Jurkat, Clone E6-1 (cell line): ENCODE data around the gene ATP12A.

Source experiments
- DNase-seq: peaks from one replicate; pipeline ENCODE4 v3.0.0-alpha.2; 2011; ENCODE audit warnings: low read depth, low spot score
- H3K4me3 ChIP-seq: 2 replicates; pipeline ENCODE4 v1.5.1; 2011; ENCODE audit warnings: mild to moderate bottlenecking, low read length, control low read depth, moderate library complexity

ATP12A gene

DNA sequence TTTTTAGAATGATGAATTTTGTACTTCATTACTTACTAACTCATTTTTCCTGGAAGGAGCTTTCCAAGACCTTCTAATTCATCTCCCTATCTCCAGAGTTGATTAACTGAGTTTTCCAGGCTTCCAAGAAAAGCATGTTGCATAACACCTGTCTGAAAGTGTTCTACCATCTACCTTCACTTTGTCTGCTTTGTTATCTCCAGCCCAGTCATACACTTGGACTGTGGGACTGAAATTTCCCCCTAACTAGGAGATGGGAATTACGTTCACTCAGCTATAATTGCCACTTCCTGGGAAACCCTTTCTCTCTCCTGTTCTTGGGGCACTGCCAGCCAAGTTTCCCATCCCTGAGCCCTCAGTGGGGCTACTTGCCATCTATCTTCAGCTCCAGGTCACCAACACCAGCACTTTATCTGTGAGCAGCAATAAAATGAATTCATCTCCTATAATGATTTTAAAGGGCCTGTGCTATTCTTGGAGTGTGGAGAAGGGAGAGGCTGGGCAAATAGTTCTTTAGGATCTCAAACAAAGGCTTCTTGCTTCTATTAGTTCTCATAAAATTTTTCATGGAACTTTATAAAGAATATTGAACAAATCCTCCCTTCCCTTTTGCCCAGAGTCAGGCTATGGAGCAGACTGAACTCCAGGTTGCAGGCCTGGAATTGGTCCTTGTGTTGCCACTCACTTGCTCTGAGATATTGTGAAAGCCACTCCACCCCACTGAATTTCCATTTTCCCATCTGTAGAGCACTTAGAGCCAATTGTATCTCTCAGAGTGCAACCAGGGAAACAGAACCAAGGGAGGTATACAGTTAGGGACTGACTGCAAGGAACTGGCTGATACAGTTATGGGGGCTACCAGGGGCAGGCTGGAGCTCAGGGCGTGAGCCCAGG lies 17.8 kb upstream of the ATP12A start:
- no peak overlapping the region for H3K4me3 ChIP-seq
- no peak for DNase-seq

DNA sequence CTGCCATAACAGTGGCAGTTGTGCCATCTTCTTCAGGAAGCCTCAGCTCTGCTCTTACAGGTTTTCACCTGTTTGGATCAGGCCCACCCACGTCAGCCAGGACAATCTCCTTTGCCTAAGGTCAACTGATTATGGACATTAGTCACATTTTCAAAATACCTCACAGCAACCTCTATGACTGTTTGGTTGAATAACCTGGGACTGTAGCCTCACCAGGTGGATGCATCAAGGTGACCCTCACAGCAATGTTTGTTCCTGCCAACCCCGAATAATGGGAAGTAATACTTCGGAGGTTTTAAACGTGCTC lies 17.2 kb upstream of the ATP12A start:
- DNase-seq = no peak

DNA sequence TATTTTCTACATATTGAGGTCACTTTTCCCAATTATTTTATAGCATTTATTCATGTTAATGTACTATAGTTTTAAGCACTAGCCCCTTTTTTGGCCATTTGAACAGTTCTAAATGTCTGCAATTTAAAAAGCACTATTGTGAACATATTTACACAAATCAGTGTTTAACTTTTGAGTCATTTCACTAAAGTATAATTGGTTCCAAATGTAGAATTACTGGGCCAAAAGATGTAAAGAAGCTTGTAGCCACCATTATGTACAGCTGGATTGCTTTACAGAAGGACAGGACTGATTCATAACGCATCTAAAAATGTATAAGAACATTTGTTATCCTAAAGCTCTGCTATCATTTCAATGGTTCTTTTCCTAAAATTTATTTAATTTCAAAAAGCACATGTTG lies 16.6 kb upstream of the ATP12A start:
- DNase-seq = no peak
- H3K4me3 ChIP-seq = no peak overlapping the region

More for the DNA sequence above, 17.2 kb upstream of the ATP12A start:
- H3K4me3 ChIP-seq = no peak overlapping the region

DNA sequence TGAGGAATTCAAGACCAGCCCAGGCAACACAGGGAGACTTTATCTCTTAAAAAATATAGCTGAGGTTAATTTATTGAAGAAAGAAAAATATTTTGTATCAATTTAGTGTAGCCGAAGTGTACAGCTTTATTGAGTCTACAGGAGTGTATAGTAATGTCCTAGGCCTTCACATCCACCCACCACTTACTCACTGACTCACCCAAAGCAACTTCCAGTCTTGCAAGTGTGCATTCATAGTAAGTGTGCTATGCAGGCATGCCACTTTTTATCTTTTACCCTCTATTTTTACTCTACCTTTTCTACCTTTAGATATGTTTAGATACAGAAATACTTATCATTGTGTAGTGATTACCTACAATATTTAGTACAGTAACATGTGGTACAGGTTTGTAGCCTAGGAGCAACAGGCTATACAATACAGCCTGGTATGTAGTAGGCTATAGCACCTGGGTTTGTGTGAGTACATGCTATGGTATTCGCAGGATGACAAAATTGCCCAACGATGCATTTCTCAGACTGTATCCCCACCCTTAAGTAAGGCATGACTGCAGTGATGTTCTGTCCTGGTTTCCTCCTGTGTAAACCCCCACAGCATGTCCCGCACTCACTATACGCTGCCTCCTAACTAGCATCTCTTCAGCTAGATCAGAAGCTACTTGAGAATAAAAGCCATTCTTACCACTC lies 15.3 kb upstream of the ATP12A start:
- DNase-seq = no peak
- no peak overlapping the region for H3K4me3 ChIP-seq

DNA sequence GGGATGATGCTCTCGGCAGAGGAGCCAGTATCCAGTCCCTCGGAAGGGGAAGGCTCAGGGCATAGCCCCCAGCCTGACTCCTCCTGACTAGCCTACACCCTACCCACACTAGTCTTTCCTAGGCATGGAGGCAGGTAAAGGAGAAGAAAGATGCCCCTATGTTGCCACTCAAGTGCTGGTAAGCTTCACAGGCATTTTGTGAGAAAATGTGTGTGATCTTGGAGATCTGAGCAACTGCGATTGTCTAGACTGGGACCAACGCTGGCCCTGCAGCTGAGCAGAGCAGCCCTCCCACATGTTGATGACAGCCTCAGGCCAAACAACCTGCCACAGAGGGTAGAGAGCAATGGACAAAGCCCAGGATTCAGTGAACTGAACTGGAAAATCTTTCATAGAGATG lies 11.7 kb upstream of the ATP12A start:
- no peak for DNase-seq
- H3K4me3 ChIP-seq = no peak overlapping the region

DNA sequence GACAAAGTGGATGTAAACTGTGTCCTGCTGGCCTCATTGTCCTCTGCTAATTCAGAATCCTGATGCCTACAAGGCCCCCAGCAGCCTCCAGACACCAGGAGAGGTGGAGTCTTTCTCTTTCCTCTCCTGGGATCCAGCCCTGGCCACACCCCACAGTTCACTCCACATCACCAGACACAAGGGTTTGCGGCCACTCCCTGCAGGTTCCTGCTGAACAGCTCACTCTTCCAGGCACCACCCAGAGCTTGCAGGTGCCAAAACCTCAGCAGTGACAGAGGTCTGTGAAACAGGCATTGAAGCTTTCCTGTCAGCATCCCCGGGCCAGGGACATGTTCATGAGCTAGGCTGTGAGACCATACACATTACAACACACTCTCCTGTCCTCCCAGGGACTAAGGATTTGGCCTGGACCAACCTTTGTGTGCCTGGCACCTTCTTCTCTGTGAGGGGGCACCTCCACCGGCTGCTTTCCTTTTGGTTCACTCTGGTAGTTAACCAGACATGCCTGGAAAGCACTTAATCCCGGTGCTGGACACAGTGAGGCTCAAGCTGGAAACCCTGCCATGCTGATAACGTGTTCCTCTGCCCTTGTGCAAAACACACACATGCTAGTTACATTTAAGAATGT lies 11.1 kb upstream of the ATP12A start:
- H3K4me3 ChIP-seq = no peak overlapping the region
- no peak for DNase-seq

DNA sequence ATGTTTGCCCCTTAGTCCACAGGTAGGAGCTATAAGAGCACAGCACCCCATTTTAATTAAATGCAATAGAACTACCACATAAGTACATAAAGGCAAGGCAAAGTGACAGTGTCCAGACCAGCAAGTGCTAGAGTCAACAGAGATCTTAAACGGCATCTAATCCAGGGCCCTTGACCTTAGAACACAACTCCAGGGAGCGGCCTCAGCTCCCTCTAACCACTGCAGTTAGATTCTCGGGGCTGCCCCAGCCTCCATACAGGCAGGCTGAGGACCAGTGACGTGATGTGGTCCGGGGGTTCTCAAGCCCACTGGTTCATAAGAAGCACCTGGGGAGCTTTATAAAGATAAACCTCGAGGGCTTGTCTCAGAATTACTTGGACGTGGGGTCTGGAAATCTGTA lies 10.0 kb upstream of the ATP12A start:
- DNase-seq = no peak
- no peak overlapping the region for H3K4me3 ChIP-seq

DNA sequence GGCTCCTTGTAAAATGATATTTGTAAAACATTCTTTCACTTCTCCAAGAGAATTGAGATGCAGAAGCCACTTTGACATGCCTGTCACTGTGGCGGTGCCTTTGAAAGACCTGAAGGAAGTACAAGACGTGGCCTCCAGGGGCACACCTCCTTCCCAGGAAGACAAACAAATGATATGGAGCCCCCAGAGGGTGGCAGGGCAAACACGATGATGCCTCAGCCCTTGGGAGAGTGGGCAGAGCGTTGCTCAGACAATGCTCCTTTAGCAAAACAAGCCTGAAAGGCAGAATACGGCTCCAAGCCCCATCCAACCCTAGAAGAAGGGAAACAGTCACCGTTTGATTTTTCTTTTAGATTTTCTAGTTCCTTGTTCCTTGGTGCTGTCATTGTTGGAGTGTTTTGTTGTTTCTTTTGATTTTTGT lies 9.2 kb upstream of the ATP12A start:
- DNase-seq = peak; percentile 56

DNA sequence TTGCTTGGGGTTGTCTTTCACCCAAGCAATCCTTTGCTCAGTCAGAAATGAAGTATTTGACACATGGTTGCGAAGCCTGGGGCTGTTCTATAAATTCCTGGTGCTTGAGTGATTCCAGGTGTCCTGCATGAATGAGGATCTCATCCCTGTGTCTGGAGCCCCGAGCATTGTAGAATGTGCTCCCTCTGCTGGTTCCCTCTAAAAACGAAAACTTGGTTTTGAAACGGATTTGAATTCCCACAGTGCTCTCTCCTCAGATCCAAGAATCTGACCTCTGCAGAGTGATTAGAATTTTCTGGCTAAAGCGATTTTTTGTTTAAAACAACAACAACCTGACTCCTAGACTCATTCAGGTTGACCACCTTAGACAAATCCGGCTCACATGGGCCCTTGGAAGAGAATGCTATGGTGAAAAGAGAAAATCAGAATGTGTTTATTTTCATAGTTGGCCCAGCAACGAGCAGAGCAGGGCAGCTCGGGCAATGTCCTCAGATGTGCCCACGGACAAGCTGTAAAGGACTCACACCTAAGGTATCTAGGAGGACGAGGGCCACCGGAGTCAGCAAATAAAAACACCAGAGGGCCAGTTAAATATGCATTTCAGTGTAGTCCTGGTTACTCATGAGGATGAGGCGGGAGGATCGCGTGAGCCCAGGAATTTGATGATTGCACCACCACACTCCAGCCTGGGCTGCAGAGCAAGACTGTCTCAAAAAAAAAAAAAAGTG lies 8.7 kb upstream of the ATP12A start:
- peak overlapping the region; percentile 46 for H3K4me3 ChIP-seq
- DNase-seq = peak; percentile 11

More for the DNA sequence above, 9.2 kb upstream of the ATP12A start:
- H3K4me3 ChIP-seq = peak overlapping the region; percentile 46

DNA sequence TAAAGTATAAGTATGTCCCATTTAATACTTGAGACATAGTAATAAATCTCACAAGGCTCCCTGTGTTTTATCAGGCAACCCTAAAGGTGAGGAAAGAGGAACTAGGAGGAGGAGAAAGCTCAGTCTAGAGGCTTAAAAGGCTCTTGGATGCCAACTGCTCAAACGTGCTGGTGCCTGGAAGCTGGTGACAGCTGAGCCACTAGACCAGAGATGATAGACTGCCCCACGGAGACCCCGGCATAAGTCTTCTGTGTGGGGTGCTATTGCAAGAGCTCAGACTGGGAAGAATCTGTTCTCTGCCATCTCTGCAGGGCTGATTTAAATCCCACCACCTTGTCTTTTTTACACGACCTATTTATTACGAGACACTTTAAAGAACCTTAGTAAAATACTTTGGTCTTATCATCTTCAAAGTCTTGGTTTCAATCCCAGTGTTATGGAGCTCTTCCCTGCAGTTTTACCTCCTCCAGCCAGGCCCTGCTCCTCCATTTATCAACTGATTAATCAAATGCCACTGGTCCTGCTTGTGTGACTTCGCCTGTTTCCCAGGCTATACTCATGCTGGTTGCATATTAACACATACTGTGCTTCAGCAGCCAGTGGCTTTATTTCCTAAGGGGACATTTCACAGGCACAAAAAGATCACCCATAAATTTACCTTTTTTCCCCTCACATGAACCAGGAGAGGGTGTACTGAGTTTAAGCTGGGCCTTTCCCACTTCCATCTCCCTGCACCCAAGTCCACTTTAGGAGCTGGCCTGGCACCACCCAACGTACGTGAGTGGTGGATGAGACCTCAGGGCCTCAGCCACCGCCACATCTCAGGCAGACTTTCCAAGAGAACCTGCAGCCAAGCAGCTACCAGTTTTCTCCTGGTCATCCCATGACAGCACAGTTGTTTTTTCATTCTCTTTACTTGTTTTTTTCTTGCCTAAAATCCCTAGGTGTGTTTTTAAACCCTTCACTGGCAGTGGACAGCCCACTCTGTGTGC lies 7.8 kb upstream of the ATP12A start:
- no peak overlapping the region for H3K4me3 ChIP-seq
- DNase-seq = no peak

DNA sequence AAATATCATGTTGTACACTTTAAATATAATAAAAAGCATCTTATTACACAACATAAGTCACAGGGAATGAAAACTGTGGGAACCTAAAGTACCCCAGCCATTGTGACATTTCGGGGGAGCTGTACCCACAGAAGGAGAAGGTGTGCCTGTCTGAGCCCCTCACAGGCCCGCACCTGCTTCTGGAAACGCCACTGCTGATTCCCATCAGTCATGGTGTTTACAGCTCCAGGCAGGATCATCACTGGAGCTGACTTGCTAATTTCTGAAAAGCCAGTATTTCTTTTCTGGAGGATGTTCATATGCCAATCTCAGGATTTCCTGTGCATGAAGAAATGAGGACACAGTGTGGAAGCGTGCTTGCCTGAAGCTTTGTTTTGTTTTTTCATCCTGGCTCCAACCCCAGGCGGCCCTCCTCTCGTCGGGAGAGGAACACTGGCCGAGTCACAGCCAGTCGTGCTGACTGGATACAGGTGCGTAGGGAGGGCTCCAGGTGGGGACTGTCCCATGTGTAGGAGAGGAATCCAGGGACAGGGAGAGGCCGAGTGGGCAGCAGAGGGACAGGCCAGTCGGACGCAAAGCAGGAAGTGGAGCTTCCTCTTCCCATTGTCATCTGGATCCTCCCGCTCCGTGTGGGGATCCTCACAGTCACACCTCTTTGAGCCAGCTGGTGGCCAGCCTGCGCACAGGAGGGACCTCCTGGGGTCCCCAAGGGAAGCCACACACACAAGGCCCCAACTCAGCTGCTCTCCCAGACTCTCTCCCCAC lies 4.2 kb upstream of the ATP12A start:
- no peak for DNase-seq
- no peak overlapping the region for H3K4me3 ChIP-seq

DNA sequence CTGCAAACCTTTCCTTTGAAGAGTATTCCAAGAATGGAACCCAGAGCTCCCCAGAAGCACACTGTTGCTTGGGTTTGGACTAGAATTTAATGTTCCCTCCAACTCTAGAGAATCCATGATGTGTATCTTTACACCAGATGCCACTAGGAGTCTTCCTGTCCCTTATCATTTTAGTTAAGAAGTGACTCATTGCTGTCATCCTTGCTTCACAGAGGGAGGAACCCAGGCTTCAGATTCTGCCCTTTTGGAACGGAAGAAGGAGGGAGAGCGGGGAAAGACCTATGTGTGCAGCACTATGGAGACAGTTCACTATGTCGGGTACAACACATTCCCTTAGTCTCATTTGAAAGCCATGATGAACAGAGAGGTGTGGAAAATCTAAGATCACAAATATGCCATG lies 2.1 kb upstream of the ATP12A start:
- H3K4me3 ChIP-seq = no peak overlapping the region
- DNase-seq = no peak

DNA sequence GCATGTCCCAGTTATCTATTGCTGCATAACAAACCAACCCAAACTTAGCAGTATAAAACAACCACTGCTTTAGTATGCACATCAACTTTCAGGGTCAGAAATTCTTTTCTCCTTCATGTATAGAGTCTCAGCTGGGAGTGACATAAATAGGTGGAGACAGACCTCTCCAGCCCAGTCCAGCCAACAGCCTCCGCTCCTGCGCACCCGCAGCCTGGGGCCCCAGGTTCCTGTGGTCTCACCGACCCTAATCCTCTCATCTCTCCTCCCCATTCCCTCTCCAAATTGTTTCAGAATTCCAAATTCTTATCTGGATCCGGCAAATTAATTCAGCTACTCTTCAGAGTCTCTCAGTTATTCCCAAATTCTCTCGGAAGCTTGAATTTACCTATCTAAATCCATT lies 522 bp upstream of the ATP12A start:
- no peak overlapping the region for H3K4me3 ChIP-seq
- DNase-seq = no peak

DNA sequence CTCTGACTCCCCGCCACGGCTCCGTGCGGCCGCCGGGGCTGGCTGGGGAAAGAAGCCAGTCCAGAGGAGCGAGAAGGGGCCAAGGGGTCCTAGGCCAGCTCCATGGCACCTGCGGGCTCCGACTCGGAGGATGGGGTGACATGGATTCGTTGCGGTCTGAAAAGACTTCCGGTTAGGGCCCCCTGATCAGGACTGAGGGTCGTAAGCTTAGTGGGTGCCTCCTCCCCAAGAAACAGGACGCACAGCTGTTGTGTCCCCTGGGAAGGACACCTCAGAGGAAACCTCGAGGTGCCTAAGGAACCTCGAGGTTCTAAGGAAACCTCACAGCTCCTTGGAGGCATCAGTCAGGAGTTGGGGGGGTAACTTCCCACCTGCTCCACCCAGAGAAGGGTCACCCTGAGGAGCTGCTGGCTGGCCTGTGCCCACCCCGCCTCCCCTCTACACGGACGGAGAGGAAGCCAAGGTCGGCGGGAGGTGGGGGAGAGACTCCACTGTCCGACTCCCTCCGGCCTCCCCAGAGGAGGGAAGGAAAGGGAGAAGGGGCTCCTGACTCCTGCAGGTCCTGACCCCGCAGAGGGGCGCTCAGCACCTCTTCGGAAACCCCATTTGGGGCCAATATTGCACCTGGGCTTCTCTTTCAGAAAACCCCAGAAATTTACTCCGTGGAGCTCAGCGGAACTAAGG lies 855 bp downstream of the ATP12A start:
- DNase-seq = no peak
- no peak overlapping the region for H3K4me3 ChIP-seq

DNA sequence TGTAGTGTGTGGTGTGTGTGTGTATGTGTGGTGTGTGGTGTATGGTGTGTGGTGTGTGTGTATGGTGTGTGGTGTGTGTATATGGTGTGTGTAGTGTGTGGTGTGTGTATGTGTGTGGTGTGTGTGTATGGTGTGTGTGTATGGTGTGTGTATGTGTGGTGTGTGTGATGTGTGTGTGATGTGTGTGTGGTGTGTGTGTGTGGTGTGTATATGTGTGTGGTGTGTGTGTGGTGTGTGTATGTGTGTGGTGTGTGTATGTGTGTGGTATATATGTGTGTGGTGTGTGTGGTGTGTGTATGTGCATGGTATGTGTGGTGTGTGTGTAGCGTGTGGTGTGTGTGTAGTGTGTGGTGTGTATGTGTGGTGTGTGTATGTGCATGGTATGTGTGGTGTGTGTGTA lies 1.7 kb downstream of the ATP12A start:
- no peak for DNase-seq
- H3K4me3 ChIP-seq = no peak overlapping the region

DNA sequence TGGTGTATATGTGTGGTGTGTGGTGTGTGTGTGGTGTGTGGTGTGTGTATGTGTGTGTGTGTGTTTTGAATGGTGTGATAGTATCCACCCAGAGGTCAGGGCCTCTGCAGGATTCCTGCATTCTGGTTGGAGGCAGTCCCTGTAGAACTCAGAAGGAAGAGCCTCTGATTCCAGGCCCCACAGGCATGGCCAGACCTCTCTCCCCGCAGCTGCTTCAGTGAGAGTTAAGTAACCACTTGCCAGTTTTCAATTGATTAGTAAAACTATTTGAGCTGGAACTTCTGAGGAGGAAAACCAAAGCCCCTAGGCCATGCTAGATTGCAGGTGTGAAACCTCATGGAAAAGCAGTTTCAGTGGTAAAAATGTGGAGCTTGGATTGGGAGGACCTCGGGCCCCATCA lies 2.1 kb downstream of the ATP12A start:
- no peak overlapping the region for H3K4me3 ChIP-seq

DNA sequence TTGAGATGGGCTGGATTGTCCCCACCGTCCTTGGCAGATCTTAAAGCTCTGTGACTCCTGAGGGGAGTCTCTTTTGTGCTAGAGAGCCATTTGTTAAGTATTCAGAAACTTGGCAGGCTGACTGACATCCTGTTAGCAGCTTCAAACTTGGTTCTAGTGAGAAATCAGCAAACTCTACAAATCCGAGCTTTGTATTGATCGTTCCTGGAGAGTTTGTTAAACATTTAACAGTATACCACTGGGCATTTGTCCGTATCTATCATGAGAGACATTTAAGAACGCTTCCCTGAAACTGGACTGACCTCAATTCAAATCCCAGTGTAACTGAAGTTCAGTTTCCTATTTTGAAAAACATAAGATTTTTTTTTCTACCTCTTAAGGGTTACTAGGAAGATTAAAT lies 3.1 kb downstream of the ATP12A start:
- DNase-seq = no peak
- no peak overlapping the region for H3K4me3 ChIP-seq

More for the DNA sequence above, 2.1 kb downstream of the ATP12A start:
- no peak for DNase-seq
